Measurements from ENCODE around the gene PIGU. TPM values are rescaled to one million over a fixed set of nuclear protein-coding genes. Genes with fewer than 3 reads are reported as not detected.
A peak's percentile ranks its signal among the peaks of the same experiment; 100 is the strongest.

PIGU gene
- total and polyA plus RNA-seq, 2 of the 13 experiments (the other 11 are each of a cell fraction or from before 2014, with no cell fraction given): 45.5 to 231 TPM

DNA sequence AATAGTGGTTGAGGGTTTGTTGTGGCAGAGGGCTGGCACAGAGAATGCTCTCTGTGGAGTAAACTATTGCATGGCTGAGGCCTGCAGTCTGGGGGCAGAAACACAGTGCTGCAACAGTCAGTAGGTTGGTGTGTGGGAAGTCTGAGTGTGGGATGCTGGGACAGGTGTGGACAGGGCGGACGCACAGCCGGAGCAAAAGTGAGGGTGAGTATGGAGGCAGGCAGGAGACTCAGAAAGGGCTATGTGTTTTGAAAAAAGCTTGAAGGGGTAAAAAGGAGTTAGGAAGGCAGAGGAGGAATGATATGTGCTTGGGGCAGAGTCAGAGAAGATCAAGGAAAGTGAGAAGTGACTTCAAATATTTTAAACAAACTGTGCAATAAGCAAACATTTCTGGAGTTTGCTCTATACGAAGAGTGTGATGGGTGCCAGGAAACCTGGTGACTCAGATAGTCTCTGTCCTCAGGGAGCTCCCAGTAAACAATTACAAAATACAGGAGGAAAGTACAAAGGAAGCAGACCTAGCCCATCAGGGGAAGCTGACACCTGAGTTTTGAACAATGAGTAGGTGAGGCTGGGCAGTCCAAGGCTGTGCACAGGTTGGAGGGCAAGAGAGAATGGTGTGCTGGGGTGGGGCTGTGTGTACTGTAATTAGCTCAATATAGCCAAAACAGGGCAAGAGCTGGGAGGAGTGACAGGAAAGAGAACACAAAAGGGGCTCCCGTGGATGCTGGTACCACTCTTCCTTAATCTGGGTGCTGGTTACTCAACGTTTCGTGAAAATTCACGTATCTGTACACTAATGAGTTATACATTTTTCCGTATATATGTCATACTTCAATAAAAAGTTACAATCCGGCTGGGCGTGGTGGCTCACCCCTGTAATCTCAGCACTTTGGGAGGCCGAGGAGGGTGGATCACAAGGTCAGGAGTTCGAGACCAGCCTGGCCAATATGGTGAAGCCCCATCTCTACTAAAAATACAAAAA lies 55.2 kb downstream of the PIGU start (continued):
- TF ChIP-seq, protein P1, sequence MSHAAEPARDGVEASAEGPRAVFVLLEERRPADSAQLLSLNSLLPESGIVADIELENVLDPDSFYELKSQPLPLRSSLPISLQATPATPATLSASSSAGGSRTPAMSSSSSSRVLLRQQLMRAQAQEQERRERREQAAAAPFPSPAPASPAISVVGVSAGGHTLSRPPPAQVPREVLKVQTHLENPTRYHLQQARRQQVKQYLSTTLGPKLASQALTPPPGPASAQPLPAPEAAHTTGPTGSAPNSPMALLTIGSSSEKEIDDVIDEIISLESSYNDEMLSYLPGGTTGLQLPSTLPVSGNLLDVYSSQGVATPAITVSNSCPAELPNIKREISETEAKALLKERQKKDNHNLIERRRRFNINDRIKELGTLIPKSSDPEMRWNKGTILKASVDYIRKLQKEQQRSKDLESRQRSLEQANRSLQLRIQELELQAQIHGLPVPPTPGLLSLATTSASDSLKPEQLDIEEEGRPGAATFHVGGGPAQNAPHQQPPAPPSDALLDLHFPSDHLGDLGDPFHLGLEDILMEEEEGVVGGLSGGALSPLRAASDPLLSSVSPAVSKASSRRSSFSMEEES (CRISPR knock-in tag; IDR thresholded peaks at IDR 0.05): peak; percentile 98
- TF ChIP-seq KDM4B (CRISPR knock-in tag; IDR thresholded peaks at IDR 0.05) (peak; percentile 95), ZNF619 (CRISPR knock-in tag; IDR thresholded peaks at IDR 0.05) (no peak), FOXJ3 (CRISPR knock-in tag; IDR thresholded peaks at IDR 0.05; ENCODE audit: borderline replicate concordance) (peak; percentile 99), ZNF234 (CRISPR knock-in tag; conservative IDR thresholded peaks at IDR 0.05) (no peak), ZNF589 (CRISPR knock-in tag; conservative IDR thresholded peaks at IDR 0.05) (0 out of 2 replicates have a peak, but pooled peaks have one; percentile 82), ZSCAN29 (CRISPR knock-in tag; conservative IDR thresholded peaks at IDR 0.05) (peak; percentile 88), GABPB1 (CRISPR knock-in tag; IDR thresholded peaks at IDR 0.05) (peak; percentile 52), ZKSCAN8 (CRISPR knock-in tag; IDR thresholded peaks at IDR 0.05; ENCODE audit: borderline replicate concordance) (peak; percentile 95; the same call in 1 of the 2 replicates), PLSCR1 (CRISPR knock-in tag; IDR thresholded peaks at IDR 0.05; ENCODE audit: borderline replicate concordance) (no peak), ZNF775 (CRISPR knock-in tag; IDR thresholded peaks at IDR 0.05; ENCODE audit: borderline replicate concordance) (peak; percentile 95), E2F2 (CRISPR knock-in tag; IDR thresholded peaks at IDR 0.05; ENCODE audit: borderline replicate concordance) (no peak), PRPF4 (IDR thresholded peaks at IDR 0.05; ENCODE audit: low read depth, low read length, poor library complexity, severe bottlenecking) (no peak), ZNF660 (CRISPR knock-in tag; IDR thresholded peaks at IDR 0.05; ENCODE audit: borderline replicate concordance, low read depth) (no peak), ZNF772 (CRISPR knock-in tag; IDR thresholded peaks at IDR 0.05) (peak; percentile 79; the same call in 1 of the 2 replicates), NFKBIZ (CRISPR knock-in tag; IDR thresholded peaks at IDR 0.05) (peak; percentile 99), ZNF292 (CRISPR knock-in tag; IDR thresholded peaks at IDR 0.05; ENCODE audit: borderline replicate concordance, low read depth) (peak; percentile 83), ZFP37 (CRISPR knock-in tag; IDR thresholded peaks at IDR 0.05; ENCODE audit: borderline replicate concordance) (peak; percentile 96), IRF1 (CRISPR knock-in tag; IDR thresholded peaks at IDR 0.05; ENCODE audit: low read depth) (peak; percentile 80; the same call in 1 of the 2 replicates), GPN1 (CRISPR knock-in tag; IDR thresholded peaks at IDR 0.05; ENCODE audit: borderline replicate concordance) (no peak), AGO2 (optimal IDR thresholded peaks at IDR 0.05; ENCODE audit: low read depth, low read length) (no peak), NBN (conservative IDR thresholded peaks at IDR 0.05) (no peak), KLF13 (CRISPR knock-in tag; IDR thresholded peaks at IDR 0.05) (no peak), KLF15 (CRISPR knock-in tag; IDR thresholded peaks at IDR 0.05; ENCODE audit: borderline replicate concordance) (no peak; the same call in 1 of the 2 replicates), SP1 (IDR thresholded peaks at IDR 0.05) (no peak), SP1 (CRISPR knock-in tag; IDR thresholded peaks at IDR 0.05) (no peak)
